Liver (tissue), 9 donors: Measurements from ENCODE around the gene BATF3. TPM values are rescaled to one million over a fixed set of nuclear protein-coding genes. Genes with fewer than 3 reads are reported as not detected.

Experiments used
- DNase-seq: peaks from one replicate; pipeline ENCODE4 v3.0.0-alpha.2; 2017; ENCODE audit warnings: low spot score
- H3K27ac ChIP-seq, 2 donors: one replicate each; pipeline ENCODE4 v1.7.0; 2013; ENCODE audit warnings: inconsistent platforms in 2 of 2, low read length in 2 of 2, control low read depth in 1 of 2, low read depth in 1 of 2, mild to moderate bottlenecking in 1 of 2
- H3K27me3 ChIP-seq, 4 donors: one replicate each; pipeline versions ENCODE4 v1.6.1 to v1.7.0; 2013; ENCODE audit warnings: low read length in 3 of 4, inconsistent platforms in 1 of 4, mild to moderate bottlenecking in 1 of 4, moderate library complexity in 1 of 4; ENCODE audit not compliant: control insufficient read depth in 4 of 4, insufficient read depth in 4 of 4
- H3K36me3 ChIP-seq, 4 donors: one replicate each; pipeline versions ENCODE4 v1.6.1 to v1.7.0; 2013; ENCODE audit warnings: low read length in 3 of 4, mild to moderate bottlenecking in 3 of 4, low read depth in 1 of 4, moderate library complexity in 1 of 4; ENCODE audit not compliant: control insufficient read depth in 4 of 4, insufficient read depth in 3 of 4
- H3K4me1 ChIP-seq, 4 donors: one replicate each; pipeline versions ENCODE4 v1.6.1 to v1.7.0; 2013; ENCODE audit warnings: low read length in 3 of 4, mild to moderate bottlenecking in 3 of 4, moderate library complexity in 1 of 4; ENCODE audit not compliant: control insufficient read depth in 4 of 4, insufficient read depth in 4 of 4
- H3K4me3 ChIP-seq, 3 donors: one replicate each; pipeline versions ENCODE4 v1.6.1 to v1.7.0; 2013; ENCODE audit warnings: low read length in 3 of 3, control low read depth in 1 of 3, low read depth in 1 of 3, mild to moderate bottlenecking in 1 of 3
- H3K9ac ChIP-seq, 2 donors: one replicate each; pipeline ENCODE4 v1.7.0; 2013; ENCODE audit warnings: low read length in 2 of 2, mild to moderate bottlenecking in 2 of 2, moderate library complexity in 2 of 2, control low read depth in 1 of 2, low read depth in 1 of 2
- H3K9me3 ChIP-seq, 4 donors: one replicate each; pipeline versions ENCODE4 v1.6.1 to v1.7.0; 2013; ENCODE audit warnings: low read length in 3 of 4; ENCODE audit not compliant: control insufficient read depth in 4 of 4
- EGR1 ChIP-seq, 2 donors: IDR thresholded peaks; 2 replicates each; pipeline ENCODE4 v1.6.1; 2016 to 2018; ENCODE audit warnings: antibody characterized with exemption in 2 of 2, low read depth in 2 of 2
- FOXA1 ChIP-seq: IDR thresholded peaks from 2 replicates; pipeline ENCODE4 v1.6.1; 2016; ENCODE audit warnings: antibody characterized with exemption
- FOXA2 ChIP-seq: IDR thresholded peaks from 2 replicates; pipeline ENCODE4 v1.6.1; 2016; ENCODE audit warnings: antibody characterized with exemption
- GABPA ChIP-seq, 2 donors: IDR thresholded peaks in 1 of 2; conservative IDR thresholded peaks in 1 of 2; 2 replicates each; pipeline ENCODE4 v1.6.1; 2016; ENCODE audit warnings: antibody characterized with exemption in 2 of 2, mild to moderate bottlenecking in 1 of 2, moderate library complexity in 1 of 2
- HNF4A ChIP-seq, 2 donors: conservative IDR thresholded peaks; 2 replicates each; pipeline ENCODE4 v1.6.1; 2016; ENCODE audit warnings: antibody characterized with exemption in 2 of 2, mild to moderate bottlenecking in 2 of 2
- HNF4G ChIP-seq: IDR thresholded peaks from 2 replicates; pipeline ENCODE4 v1.6.1; 2016; ENCODE audit warnings: antibody characterized with exemption
- JUND ChIP-seq, 2 donors: IDR thresholded peaks; 2 replicates each; pipeline ENCODE4 v1.6.1; 2016; ENCODE audit warnings: antibody characterized with exemption in 2 of 2
- NR2F2 ChIP-seq: IDR thresholded peaks from 2 replicates; pipeline ENCODE4 v1.6.1; 2016; ENCODE audit warnings: antibody characterized with exemption
- RAD21 ChIP-seq, 2 donors: IDR thresholded peaks; 2 replicates each; pipeline ENCODE4 v1.6.1; 2016; ENCODE audit warnings: antibody characterized with exemption in 2 of 2, mild to moderate bottlenecking in 2 of 2
- RXRA ChIP-seq, 2 donors: IDR thresholded peaks; 2 replicates each; pipeline ENCODE4 v1.6.1; 2017 to 2018; ENCODE audit warnings: antibody characterized with exemption in 2 of 2, mild to moderate bottlenecking in 1 of 2
- SP1 ChIP-seq: IDR thresholded peaks from 2 replicates; pipeline ENCODE4 v1.6.1; 2018; ENCODE audit warnings: antibody characterized with exemption, mild to moderate bottlenecking
- TAF1 ChIP-seq: conservative IDR thresholded peaks from 2 replicates; pipeline ENCODE4 v1.6.1; 2016; ENCODE audit warnings: antibody characterized with exemption, mild to moderate bottlenecking
- YY1 ChIP-seq: IDR thresholded peaks from 2 replicates; pipeline ENCODE4 v1.6.1; 2016; ENCODE audit warnings: antibody characterized with exemption, mild to moderate bottlenecking
- WGBS: extraction: QIAGEN DNeasy Blood & Tissue Kit; methylation state at CpG from one replicate; pipeline ENCODE4 v1.1.7; 2013; 5-methylcytosine and 5-hydroxymethylcytosine counted together
- polyA plus RNA-seq, 2 donors: library from polyadenylated mRNA; stranded (reverse) in 1 of 2; unstranded in 1 of 2; fragments of 200-250 nt in 1 of 2; fragments of >200 nt in 1 of 2; fragmentation: Nextera tagmentation in 1 of 2; extraction: Ambion mirVana in 1 of 2; gene quantifications; one replicate each; pipeline versions ENCODE4 v1.2.1 to v1.2.3, GENCODE V29; 2013 to 2015
- total RNA-seq, 2 donors: library from RNA; depleted of rRNA; stranded (reverse); fragments of >200 nt; gene quantifications; one replicate each; pipeline ENCODE4 v1.2.3, GENCODE V29; 2014
- TF ChIP-seq, protein P1 (sequence below): IDR thresholded peaks from 2 replicates; pipeline ENCODE4 v1.6.1; 2016; ENCODE audit warnings: antibody characterized with exemption
- TF ChIP-seq, protein P2 (sequence below): IDR thresholded peaks from 2 replicates; pipeline ENCODE4 v1.6.1; 2016; ENCODE audit warnings: antibody characterized with exemption
- TF ChIP-seq, protein P3 (sequence below): IDR thresholded peaks from 2 replicates; pipeline ENCODE4 v1.6.1; 2016; ENCODE audit warnings: antibody characterized with exemption, mild to moderate bottlenecking
- TF ChIP-seq, protein P4 (sequence below): fragments of 150-350 bp; IDR thresholded peaks from 2 replicates; pipeline ENCODE4 v1.5.1; 2017; ENCODE audit warnings: improper control_type of control experiment, low read depth, low read length; ENCODE audit not compliant: missing input control
- TF ChIP-seq, protein P5 (sequence below): IDR thresholded peaks from 2 replicates; pipeline ENCODE4 v1.6.1; 2016; ENCODE audit warnings: antibody characterized with exemption
- donor health status: healthy.
- donor health status: healthy.
- donor health status: healthy.
- donor health status: healthy.
- donor health status: healthy.

BATF3 gene
- total and polyA plus RNA-seq, 4 donors, result 0.65 to 1.0 (median 0.91) TPM

DNA sequence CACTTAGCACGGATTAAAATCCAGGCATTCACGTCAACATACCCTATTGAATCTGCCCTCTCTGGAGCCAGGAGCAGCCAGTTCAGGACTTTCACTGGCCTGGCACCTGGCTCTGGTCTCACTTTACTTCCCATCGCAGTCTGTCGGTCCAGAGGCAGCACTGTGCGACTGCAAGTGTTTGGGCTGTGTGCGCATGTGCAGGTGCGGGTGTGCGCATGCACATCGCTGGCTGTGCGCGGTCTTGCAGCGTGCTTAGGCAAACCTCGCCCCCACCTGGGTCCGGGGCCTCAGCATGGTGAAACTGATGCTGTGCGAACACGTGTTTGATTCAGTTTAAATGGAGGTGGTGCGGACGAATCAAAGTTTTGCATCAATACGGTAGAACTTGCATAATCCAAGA lies 53.1 kb downstream of the BATF3 start:
- no peak for DNase-seq
- Histone ChIP-seq H3K9ac (no peak overlapping the region), H3K9me3 (no peaks in the 10 kb centered on the region), H3K4me1 (no peaks in the 10 kb centered on the region), H3K36me3 (no peaks in the 10 kb centered on the region), H3K27ac (no peak overlapping the region), H3K4me3 (no peak overlapping the region), H3K27me3 (no peaks in the 10 kb centered on the region)
- WGBS, result 85% methylated on average over 19 of the region's 19 CpGs
- no peak for TF ChIP-seq RXRA (IDR thresholded peaks at IDR 0.05)

DNA sequence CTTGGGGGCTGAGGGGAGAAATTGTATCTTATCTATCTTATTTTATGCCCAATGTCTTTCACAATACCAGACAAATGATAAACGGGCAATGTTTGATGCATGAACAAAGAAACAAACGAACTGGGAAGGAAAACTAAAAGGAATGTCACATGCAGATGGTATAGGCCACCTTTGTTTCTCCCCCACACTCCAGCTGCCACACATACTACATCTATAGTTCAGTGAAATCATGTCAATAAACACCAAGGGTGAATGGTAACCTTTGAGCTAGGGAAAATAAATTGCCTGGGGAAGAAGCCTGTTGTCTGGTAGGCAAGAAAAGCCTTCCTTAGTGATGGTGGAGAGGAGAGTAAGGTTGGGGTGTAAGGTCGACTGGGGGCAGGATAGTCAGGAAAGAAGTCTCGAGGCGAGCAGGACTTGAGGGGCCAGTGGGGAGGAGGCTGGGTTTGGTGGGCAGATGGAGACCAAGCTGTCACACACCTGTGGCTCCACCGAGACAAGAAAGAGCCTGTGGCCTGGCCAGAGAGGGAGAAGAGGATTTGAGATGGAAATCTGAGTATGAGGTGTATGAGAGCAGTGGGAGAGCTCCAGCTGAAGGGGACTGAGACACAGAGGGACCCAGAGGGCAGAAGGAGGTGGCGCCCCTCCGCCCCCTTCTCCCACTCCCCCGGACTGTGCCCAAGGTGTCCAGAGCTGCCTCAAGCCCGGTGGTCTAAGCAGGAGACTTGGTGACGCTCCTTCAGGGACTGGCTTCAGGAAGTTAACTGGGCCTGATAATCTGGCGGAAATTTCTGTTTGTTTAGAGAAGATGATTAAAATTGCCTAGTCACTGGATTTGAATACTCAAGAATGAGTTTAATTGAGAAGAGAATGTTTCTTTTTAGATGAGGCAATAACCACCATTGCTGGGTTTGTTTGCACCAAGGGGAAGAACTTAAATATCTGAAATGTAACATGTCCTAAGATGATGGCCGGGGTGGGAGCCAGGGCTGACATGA lies 53.8 kb downstream of the BATF3 start:
- 77% methylated on average over 13 of the region's 13 CpGs for WGBS
- Histone ChIP-seq H3K4me1 (no peaks in the 10 kb centered on the region), H3K9ac (no peak overlapping the region), H3K36me3 (no peaks in the 10 kb centered on the region), H3K9me3 (no peaks in the 10 kb centered on the region), H3K27ac (no peak overlapping the region), H3K4me3 (no peak overlapping the region), H3K27me3 (no peaks in the 10 kb centered on the region)
- DNase-seq, result no peak
- no peak for TF ChIP-seq FOXA1
- no peak for TF ChIP-seq NR2F2
- TF ChIP-seq RXRA (IDR thresholded peaks at IDR 0.05), result no peak
- TF ChIP-seq HNF4G, result no peak
- TF ChIP-seq RAD21 (IDR thresholded peaks at IDR 0.05), result no peak
- TF ChIP-seq JUND (IDR thresholded peaks at IDR 0.05), result no peak
- TF ChIP-seq, protein P1, sequence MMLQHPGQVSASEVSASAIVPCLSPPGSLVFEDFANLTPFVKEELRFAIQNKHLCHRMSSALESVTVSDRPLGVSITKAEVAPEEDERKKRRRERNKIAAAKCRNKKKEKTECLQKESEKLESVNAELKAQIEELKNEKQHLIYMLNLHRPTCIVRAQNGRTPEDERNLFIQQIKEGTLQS, result no peak
- TF ChIP-seq, protein P2, sequence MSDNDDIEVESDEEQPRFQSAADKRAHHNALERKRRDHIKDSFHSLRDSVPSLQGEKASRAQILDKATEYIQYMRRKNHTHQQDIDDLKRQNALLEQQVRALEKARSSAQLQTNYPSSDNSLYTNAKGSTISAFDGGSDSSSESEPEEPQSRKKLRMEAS, result no peak
- TF ChIP-seq TAF1, result no peak
- TF ChIP-seq, protein P3, sequence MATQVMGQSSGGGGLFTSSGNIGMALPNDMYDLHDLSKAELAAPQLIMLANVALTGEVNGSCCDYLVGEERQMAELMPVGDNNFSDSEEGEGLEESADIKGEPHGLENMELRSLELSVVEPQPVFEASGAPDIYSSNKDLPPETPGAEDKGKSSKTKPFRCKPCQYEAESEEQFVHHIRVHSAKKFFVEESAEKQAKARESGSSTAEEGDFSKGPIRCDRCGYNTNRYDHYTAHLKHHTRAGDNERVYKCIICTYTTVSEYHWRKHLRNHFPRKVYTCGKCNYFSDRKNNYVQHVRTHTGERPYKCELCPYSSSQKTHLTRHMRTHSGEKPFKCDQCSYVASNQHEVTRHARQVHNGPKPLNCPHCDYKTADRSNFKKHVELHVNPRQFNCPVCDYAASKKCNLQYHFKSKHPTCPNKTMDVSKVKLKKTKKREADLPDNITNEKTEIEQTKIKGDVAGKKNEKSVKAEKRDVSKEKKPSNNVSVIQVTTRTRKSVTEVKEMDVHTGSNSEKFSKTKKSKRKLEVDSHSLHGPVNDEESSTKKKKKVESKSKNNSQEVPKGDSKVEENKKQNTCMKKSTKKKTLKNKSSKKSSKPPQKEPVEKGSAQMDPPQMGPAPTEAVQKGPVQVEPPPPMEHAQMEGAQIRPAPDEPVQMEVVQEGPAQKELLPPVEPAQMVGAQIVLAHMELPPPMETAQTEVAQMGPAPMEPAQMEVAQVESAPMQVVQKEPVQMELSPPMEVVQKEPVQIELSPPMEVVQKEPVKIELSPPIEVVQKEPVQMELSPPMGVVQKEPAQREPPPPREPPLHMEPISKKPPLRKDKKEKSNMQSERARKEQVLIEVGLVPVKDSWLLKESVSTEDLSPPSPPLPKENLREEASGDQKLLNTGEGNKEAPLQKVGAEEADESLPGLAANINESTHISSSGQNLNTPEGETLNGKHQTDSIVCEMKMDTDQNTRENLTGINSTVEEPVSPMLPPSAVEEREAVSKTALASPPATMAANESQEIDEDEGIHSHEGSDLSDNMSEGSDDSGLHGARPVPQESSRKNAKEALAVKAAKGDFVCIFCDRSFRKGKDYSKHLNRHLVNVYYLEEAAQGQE, result no peak
- no peak for TF ChIP-seq SP1
- TF ChIP-seq, protein P4, sequence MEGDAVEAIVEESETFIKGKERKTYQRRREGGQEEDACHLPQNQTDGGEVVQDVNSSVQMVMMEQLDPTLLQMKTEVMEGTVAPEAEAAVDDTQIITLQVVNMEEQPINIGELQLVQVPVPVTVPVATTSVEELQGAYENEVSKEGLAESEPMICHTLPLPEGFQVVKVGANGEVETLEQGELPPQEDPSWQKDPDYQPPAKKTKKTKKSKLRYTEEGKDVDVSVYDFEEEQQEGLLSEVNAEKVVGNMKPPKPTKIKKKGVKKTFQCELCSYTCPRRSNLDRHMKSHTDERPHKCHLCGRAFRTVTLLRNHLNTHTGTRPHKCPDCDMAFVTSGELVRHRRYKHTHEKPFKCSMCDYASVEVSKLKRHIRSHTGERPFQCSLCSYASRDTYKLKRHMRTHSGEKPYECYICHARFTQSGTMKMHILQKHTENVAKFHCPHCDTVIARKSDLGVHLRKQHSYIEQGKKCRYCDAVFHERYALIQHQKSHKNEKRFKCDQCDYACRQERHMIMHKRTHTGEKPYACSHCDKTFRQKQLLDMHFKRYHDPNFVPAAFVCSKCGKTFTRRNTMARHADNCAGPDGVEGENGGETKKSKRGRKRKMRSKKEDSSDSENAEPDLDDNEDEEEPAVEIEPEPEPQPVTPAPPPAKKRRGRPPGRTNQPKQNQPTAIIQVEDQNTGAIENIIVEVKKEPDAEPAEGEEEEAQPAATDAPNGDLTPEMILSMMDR, result no peak
- TF ChIP-seq FOXA2, result no peak
- no peak for TF ChIP-seq GABPA (IDR thresholded peaks at IDR 0.05 in 1 of 2, conservative IDR thresholded peaks at IDR 0.05 in 1 of 2)
- TF ChIP-seq HNF4A (conservative IDR thresholded peaks at IDR 0.05), result no peak
- TF ChIP-seq EGR1 (IDR thresholded peaks at IDR 0.05; ENCODE audit: low read depth in 2 of 2), result no peak
- no peak for TF ChIP-seq YY1
- TF ChIP-seq, protein P5, sequence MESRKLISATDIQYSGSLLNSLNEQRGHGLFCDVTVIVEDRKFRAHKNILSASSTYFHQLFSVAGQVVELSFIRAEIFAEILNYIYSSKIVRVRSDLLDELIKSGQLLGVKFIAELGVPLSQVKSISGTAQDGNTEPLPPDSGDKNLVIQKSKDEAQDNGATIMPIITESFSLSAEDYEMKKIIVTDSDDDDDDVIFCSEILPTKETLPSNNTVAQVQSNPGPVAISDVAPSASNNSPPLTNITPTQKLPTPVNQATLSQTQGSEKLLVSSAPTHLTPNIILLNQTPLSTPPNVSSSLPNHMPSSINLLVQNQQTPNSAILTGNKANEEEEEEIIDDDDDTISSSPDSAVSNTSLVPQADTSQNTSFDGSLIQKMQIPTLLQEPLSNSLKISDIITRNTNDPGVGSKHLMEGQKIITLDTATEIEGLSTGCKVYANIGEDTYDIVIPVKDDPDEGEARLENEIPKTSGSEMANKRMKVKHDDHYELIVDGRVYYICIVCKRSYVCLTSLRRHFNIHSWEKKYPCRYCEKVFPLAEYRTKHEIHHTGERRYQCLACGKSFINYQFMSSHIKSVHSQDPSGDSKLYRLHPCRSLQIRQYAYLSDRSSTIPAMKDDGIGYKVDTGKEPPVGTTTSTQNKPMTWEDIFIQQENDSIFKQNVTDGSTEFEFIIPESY, result no peak
